Ishikawa (cell line): ENCODE measurements around the gene TOMM34.
A peak's percentile ranks its signal among the peaks of the same experiment; 100 is the strongest.

Experiments
- CEBPB ChIP-seq: IDR thresholded peaks from 2 replicates; pipeline ENCODE4 v1.6.1; 2012
- CREB1 ChIP-seq: IDR thresholded peaks from 2 replicates; pipeline ENCODE4 v1.6.1; 2012; ENCODE audit warnings: low read depth
- EGR1 ChIP-seq: IDR thresholded peaks from 2 replicates; pipeline ENCODE4 v1.6.1; 2012
- EP300 ChIP-seq: IDR thresholded peaks from 2 replicates; pipeline ENCODE4 v1.6.1; 2012; ENCODE audit warnings: borderline replicate concordance
- FOXM1 ChIP-seq: IDR thresholded peaks from 2 replicates; pipeline ENCODE4 v1.6.1; 2012; ENCODE audit warnings: low read depth, borderline replicate concordance
- NFIC ChIP-seq: IDR thresholded peaks from 2 replicates; pipeline ENCODE4 v1.6.1; 2012
- RAD21 ChIP-seq: IDR thresholded peaks from 2 replicates; pipeline ENCODE4 v1.6.1; 2012; ENCODE audit warnings: low read depth
- REST ChIP-seq: IDR thresholded peaks from 2 replicates; pipeline ENCODE4 v1.6.1; 2012; ENCODE audit warnings: low read depth, mild to moderate bottlenecking
- TAF1 ChIP-seq: IDR thresholded peaks from 2 replicates; pipeline ENCODE4 v1.6.1; 2012; ENCODE audit warnings: low read depth, mild to moderate bottlenecking
- TCF12 ChIP-seq: IDR thresholded peaks from 2 replicates; pipeline ENCODE4 v1.6.1; 2012; ENCODE audit warnings: low read depth
- TEAD4 ChIP-seq: IDR thresholded peaks from 2 replicates; pipeline ENCODE4 v1.6.1; 2012
- YY1 ChIP-seq: IDR thresholded peaks from 2 replicates; pipeline ENCODE4 v1.6.1; 2012; ENCODE audit warnings: low read depth
- ZBTB7A ChIP-seq: IDR thresholded peaks from 2 replicates; pipeline ENCODE4 v1.6.1; 2012; ENCODE audit warnings: low read depth
- TF ChIP-seq, protein P1 (sequence below): IDR thresholded peaks from 2 replicates; pipeline ENCODE4 v1.6.1; 2012
- TF ChIP-seq, protein P2 (sequence below): IDR thresholded peaks from 2 replicates; pipeline ENCODE4 v1.6.1; 2012

Gene TOMM34

DNA sequence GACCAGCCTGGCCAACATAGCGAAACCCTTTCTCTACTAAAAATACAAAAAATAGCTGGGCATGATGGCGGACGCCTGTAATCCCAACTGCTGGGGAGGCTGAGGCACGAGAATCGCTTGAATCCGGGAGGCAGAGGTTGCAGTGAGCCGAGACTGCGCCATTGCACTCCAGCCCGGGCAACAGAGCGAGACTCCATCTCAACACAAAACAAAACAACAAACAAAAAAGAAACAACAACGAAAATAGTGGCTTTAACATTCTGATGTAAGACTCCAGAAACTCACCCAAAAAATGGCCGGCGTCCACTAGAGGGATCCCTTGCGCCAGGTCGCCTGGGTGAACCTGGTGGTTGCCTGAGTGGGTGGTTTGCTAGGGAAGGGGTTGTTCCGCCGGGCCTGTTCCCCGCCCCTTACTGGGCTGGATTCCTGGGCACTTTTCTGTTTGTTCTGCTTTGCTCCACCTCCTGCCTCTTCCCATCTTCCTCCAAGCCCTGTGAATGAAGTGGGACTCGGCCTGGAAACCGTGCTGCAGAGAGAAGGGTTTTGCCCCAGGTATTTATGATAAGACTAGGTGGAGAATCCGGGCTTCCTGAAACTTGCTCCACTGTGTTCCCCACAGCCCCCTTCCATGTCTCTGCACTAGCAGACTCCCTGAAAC lies 48.8 kb downstream of the TOMM34 start:
- TF ChIP-seq EGR1 (no peak), CEBPB (no peak), TAF1 (no peak), YY1 (0 out of 2 replicates have a peak, but pooled peaks have one; percentile 51), RAD21 (peak; percentile 56), TCF12 (no peak), NFIC (no peak)

GRCh38 chr20:44910690-44911262 lies 49.4 kb downstream of the TOMM34 start:
- TF ChIP-seq FOXM1 (no peak), EGR1 (no peak), EP300 (no peak), NFIC (no peak), CEBPB (no peak), YY1 (no peak), TAF1 (no peak)
- TF ChIP-seq, protein P1, sequence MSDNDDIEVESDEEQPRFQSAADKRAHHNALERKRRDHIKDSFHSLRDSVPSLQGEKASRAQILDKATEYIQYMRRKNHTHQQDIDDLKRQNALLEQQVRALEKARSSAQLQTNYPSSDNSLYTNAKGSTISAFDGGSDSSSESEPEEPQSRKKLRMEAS: no peak

DNA sequence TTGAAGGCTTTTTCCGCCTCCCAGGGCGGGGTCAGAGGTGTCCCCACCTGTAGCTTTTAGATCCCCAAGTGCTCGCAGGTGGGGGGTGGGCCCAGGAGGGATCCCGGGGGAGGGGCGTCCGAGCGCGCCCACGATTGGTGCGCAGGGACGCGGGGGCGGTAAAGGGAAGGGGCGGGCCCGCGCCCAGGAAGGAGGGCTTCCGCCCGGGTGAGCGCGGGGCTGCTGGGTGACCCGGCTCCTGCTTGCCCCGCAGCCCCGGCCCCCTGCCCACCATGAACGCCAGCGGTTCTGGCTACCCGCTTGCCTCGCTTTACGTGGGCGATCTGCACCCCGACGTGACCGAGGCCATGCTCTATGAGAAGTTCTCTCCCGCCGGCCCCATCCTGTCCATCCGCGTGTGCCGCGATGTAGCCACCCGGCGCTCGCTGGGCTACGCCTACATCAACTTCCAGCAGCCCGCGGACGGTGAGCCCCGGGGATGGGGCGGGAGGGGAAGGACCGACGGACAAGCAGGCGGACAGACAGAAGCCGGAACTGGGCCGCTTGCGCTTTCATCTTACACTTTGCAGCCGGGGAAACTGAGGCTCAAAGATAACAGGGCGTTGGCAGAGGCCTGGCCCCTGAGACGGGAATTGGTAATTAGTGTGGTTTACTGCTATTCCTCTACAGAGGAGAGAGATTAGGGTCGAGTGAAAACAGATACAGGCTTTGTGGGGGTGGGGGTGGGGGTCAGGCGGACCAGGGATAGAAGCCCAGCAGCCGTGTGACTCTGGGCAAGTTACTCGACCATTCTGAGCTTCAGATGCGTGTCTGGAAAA lies 50.1 kb downstream of the TOMM34 start, which contains the start of gene PABPC1L:
PABPC1L (plus strand) TSS at position 189 of the 818 bp plus-strand sequence; CDS start at position 273, 84 bp downstream.
- TF ChIP-seq FOXM1 (no peak), EP300 (no peak), CREB1 (no peak), YY1 (0 out of 2 replicates have a peak, but pooled peaks have one; percentile 27), TEAD4 (no peak), TAF1 (peak; percentile 60; the same call in 1 of the 2 replicates), ZBTB7A (peak; percentile 83), TCF12 (no peak), REST (no peak), NFIC (no peak), EGR1 (peak; percentile 95), CEBPB (no peak), RAD21 (no peak)
- TF ChIP-seq, protein P1: peak; percentile 67; the same call in 1 of the 2 replicates
- TF ChIP-seq, protein P2, sequence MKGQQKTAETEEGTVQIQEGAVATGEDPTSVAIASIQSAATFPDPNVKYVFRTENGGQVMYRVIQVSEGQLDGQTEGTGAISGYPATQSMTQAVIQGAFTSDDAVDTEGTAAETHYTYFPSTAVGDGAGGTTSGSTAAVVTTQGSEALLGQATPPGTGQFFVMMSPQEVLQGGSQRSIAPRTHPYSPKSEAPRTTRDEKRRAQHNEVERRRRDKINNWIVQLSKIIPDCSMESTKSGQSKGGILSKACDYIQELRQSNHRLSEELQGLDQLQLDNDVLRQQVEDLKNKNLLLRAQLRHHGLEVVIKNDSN: no peak

DNA sequence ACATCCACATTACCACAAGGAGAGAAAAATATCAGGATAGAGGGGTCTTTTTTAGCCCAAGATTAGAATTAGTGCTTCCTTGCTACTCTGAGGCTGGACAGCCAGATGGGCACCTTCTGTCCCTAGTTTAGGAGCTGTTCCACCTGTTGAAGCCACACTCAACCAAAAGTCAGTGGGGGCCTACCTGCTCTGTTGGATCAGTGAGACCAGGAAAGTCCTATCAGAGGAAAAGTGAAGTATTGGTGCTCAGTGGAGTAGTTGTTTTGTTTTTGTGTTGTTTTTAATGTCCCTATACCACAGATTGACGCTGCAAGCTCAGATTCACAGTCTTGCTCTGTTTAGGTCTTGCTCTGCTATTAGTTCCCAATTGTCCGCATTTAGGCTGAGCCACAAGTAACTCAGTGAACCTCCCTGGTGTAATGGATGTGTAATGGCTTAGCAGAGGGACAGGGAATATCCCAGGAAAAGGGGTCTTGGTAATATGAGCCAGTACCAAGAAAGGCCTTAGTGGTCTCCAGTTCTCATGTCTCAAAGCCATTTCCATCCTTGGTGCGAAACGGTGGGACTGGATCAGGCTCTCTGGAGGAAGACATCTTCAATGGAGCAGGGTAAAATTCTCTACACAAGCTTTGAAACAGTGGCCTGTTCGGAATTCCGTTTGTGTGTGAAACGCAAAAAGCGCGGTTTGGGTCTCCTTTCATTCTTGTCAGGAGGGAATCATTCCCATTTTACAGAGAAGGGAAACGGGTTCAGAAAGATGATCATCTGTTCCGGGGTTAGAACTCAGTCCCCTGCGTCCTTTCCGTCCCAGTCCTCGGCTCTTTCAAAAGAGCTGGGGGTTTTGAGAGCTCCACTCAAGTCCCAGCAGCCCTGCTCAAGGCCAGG lies 51.0 kb downstream of the TOMM34 start:
- TF ChIP-seq, protein P2: no peak
- TF ChIP-seq TCF12: no peak

- TF ChIP-seq, protein P2: no peak
- TF ChIP-seq RAD21 (no peak), TCF12 (no peak), CEBPB (no peak)
Measured at GRCh38 chr20:44904377-44904776, 55.8 kb downstream of the TOMM34 start.

GRCh38 chr20:44901974-44902373 lies 58.2 kb downstream of the TOMM34 start:
- no peak for TF ChIP-seq TEAD4
- TF ChIP-seq ZBTB7A: no peak
- no peak for TF ChIP-seq TCF12
- TF ChIP-seq EP300: no peak
- TF ChIP-seq TAF1: no peak
- no peak for TF ChIP-seq NFIC
- no peak for TF ChIP-seq FOXM1
- TF ChIP-seq, protein P1: no peak
- no peak for TF ChIP-seq CREB1
- TF ChIP-seq EGR1: no peak
- TF ChIP-seq REST: no peak
- TF ChIP-seq CEBPB: no peak
- no peak for TF ChIP-seq RAD21
- TF ChIP-seq, protein P2: no peak
- TF ChIP-seq YY1: no peak
